GM21447 (cell line): ENCODE measurements around the gene PARD3B.

Experiments used
- ATAC-seq: cut with Tn5 transposase; IDR thresholded peaks from one replicate; pipeline ENCODE4 v1.9.1; 2021; ENCODE audit not compliant: unreplicated experiment

PARD3B gene

GRCh38 chr2:204986641-204987040 is 441.4 kb downstream of the PARD3B start:
- ATAC-seq = no peak

GRCh38 chr2:204988836-204989235 is 443.6 kb downstream of the PARD3B start:
- ATAC-seq = no peak

GRCh38 chr2:204989877-204990276 is 444.6 kb downstream of the PARD3B start:
- ATAC-seq = no peak

- ATAC-seq = no peak
These were observed 456.2 kb downstream of the PARD3B start for GRCh38 chr2:205001300-205001966.

- ATAC-seq = no peak
These were observed 457.1 kb downstream of the PARD3B start for GRCh38 chr2:205002390-205002789.

GRCh38 chr2:205003288-205003687 is 458.0 kb downstream of the PARD3B start:
- ATAC-seq = no peak

- ATAC-seq = no peak
These were observed 464.9 kb downstream of the PARD3B start for GRCh38 chr2:205010196-205010595.

- ATAC-seq = no peak
These were observed 465.8 kb downstream of the PARD3B start for GRCh38 chr2:205011031-205011430.

GRCh38 chr2:205012961-205013360 is 467.7 kb downstream of the PARD3B start:
- ATAC-seq = no peak

GRCh38 chr2:205013586-205013985 is 468.3 kb downstream of the PARD3B start:
- ATAC-seq = no peak

GRCh38 chr2:205014201-205014600 is 468.9 kb downstream of the PARD3B start:
- no peak for ATAC-seq

- no peak for ATAC-seq
These were observed 472.1 kb downstream of the PARD3B start for GRCh38 chr2:205017381-205017780.

- no peak for ATAC-seq
These were observed 472.6 kb downstream of the PARD3B start for GRCh38 chr2:205017912-205018311.

- ATAC-seq = no peak
These were observed 475.4 kb downstream of the PARD3B start for GRCh38 chr2:205020673-205021072.

GRCh38 chr2:205022841-205023240 is 477.6 kb downstream of the PARD3B start:
- ATAC-seq = no peak

- ATAC-seq = no peak
These were observed 479.7 kb downstream of the PARD3B start for GRCh38 chr2:205024822-205025518.

- no peak for ATAC-seq
These were observed 480.4 kb downstream of the PARD3B start for GRCh38 chr2:205025580-205026240.

- no peak for ATAC-seq
These were observed 485.4 kb downstream of the PARD3B start for GRCh38 chr2:205030695-205031094.

GRCh38 chr2:205032093-205032551 is 486.8 kb downstream of the PARD3B start:
- ATAC-seq = no peak

GRCh38 chr2:205033431-205033830 is 488.2 kb downstream of the PARD3B start:
- no peak for ATAC-seq

GRCh38 chr2:205034034-205034433 is 488.8 kb downstream of the PARD3B start:
- ATAC-seq = no peak

GRCh38 chr2:205040323-205040722 is 495.0 kb downstream of the PARD3B start:
- ATAC-seq = no peak
